Measurements from ENCODE around the gene MTHFS.

The MTHFS gene

GRCh38 chr15:79897701-79898113, 893 bp upstream of the MTHFS start:
- Histone ChIP-seq H3K27me3 (ENCODE audit: insufficient read depth, poor library complexity, severe bottlenecking) (no peaks in the 10 kb centered on the region), H3K4me3 (replicated peaks; ENCODE audit: insufficient read depth, low read length) (no peak overlapping the region), H3K27ac (replicated peaks) (peak overlapping the region; percentile 83)
- TF ChIP-seq GABPA (IDR thresholded peaks at IDR 0.05; ENCODE audit: low read depth) (no peak), REST (IDR thresholded peaks at IDR 0.05; ENCODE audit: insufficient replicate concordance, low read depth) (no peak), POLR2AphosphoS5 (IDR thresholded peaks at IDR 0.05; ENCODE audit: low read depth) (no peak), CTCF (IDR thresholded peaks at IDR 0.05; ENCODE audit: insufficient read depth, low read length) (no peak), SPI1 (IDR thresholded peaks at IDR 0.05; ENCODE audit: borderline replicate concordance, low read depth) (no peak)
- peak in 1 of 2 experiments; percentile 47 for DNase-seq (ENCODE audit: low read depth in 1 of 2, low spot score in 1 of 2)

GRCh38 chr15:79897380-79897678, 515 bp upstream of the MTHFS start:
- no peaks in the 10 kb centered on the region for H3K27me3 ChIP-seq (ENCODE audit: insufficient read depth, poor library complexity, severe bottlenecking)
- DNase-seq (ENCODE audit: low read depth in 1 of 2, low spot score in 1 of 2): no peak
- peak overlapping the region; percentile 83 for H3K27ac ChIP-seq (replicated peaks)
- H3K4me3 ChIP-seq (replicated peaks; ENCODE audit: insufficient read depth, low read length): peak overlapping the region; percentile 32
- no peak for TF ChIP-seq REST (IDR thresholded peaks at IDR 0.05; ENCODE audit: insufficient replicate concordance, low read depth)
- no peak for TF ChIP-seq SPI1 (IDR thresholded peaks at IDR 0.05; ENCODE audit: borderline replicate concordance, low read depth)

DNA sequence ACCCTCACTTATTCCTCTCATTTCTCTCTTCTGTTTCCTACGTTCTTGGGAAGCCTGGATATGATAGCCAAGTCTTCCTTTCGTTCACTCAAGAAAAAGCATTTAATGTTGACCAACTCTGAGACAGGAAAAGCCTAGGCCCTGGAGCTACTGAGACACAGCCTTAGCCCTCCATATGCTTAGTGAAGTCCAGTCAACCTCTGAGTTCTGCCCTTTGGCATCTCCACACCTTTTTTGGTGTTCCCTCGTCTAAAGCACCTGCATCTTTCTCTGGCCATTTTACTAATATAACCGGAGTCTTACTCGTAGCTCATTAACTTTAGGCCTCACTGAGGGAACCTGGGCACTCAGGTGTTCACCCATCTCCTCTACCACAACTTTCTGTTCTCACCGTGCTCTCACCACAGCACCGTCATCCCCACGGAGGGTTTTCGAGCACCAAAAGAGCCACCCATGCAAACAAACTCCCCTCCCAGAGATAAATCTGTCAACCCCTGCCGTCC, 632 bp downstream of the MTHFS start:
- Histone ChIP-seq H3K27ac (replicated peaks) (peak overlapping the region; percentile 83), H3K27me3 (ENCODE audit: insufficient read depth, poor library complexity, severe bottlenecking) (no peaks in the 10 kb centered on the region), H3K4me3 (replicated peaks; ENCODE audit: insufficient read depth, low read length) (peak overlapping the region; percentile 32)
- DNase-seq (ENCODE audit: low read depth in 1 of 2, low spot score in 1 of 2): no peak
- TF ChIP-seq CTCF (IDR thresholded peaks at IDR 0.05; ENCODE audit: insufficient read depth, low read length): no peak
- no peak for TF ChIP-seq REST (IDR thresholded peaks at IDR 0.05; ENCODE audit: insufficient replicate concordance, low read depth)
- TF ChIP-seq SPI1 (IDR thresholded peaks at IDR 0.05; ENCODE audit: borderline replicate concordance, low read depth): no peak
- TF ChIP-seq POLR2AphosphoS5 (IDR thresholded peaks at IDR 0.05; ENCODE audit: low read depth): no peak
- no peak for TF ChIP-seq GABPA (IDR thresholded peaks at IDR 0.05; ENCODE audit: low read depth)
